HG02981 (cell line): Measurements from ENCODE around the gene IL10RA.
"Not testable (repeated sequence)": the region's sequence is repeated elsewhere in the genome, so short reads cannot be mapped to it uniquely, and the experiment has no call there.

ENCODE experiments used
- ATAC-seq: cut with Tn5 transposase; IDR thresholded peaks from one replicate; pipeline ENCODE4 v1.9.1; 2021; ENCODE audit warnings: mild to moderate bottlenecking, moderate library complexity; ENCODE audit not compliant: unreplicated experiment

Gene IL10RA

DNA sequence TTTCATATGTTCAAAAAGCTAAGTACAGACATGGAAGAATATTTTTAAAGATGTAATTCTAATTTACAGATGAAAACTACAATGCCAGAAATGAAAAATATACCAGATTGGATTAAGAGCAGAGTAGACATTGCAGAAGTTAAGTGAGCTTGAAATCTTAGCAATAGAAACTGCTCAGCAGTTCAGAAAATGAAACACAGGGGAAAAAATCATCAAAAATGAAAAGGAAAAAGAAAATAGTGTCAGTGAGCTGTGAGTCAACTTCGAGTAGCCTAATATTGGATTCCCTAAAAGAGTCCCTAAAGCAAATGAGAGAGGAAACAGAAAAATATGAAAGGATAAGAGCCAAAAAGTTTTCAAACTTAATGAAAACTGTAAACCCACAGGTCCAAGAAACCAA, 25.8 kb upstream of the IL10RA start:
- ATAC-seq, result no peak

DNA sequence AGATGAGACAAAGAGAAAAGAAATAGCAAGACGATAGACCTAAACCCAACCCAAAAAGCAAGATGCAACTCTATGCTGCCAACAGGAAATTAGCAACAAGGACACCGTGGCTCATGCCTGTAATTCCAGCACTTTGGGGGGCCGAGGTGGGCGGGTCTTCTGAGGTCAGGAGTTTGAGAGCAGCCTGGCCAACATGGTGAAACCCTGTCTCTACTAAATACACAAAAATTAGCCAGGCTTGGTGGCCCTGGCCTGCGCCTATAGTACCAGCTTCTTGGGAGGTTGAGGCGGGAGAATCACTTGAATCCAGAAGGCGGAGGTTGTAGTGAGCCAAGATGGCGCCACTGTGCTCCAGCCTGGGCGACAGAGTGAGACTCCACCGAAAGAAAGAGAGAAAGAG, 24.3 kb upstream of the IL10RA start:
- no peak for ATAC-seq

DNA sequence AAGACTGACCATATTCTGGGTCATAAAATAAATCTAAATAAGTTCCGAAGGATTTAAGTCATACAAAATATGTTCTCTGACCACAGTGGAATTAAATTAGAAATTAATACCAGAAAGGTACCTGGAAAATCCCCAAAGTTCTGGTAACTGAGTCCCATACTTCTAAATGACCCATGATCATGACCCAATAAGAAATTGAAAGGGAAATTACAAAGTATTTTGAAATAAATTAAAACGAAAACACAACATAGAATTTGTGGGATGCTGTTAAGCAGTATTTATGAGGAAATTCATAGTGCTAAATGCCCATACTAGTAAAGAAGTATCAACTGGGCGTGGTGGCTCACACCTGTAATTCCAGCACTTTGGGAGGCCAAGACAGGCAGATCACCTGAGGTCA, 23.4 kb upstream of the IL10RA start:
- ATAC-seq, result no peak

DNA sequence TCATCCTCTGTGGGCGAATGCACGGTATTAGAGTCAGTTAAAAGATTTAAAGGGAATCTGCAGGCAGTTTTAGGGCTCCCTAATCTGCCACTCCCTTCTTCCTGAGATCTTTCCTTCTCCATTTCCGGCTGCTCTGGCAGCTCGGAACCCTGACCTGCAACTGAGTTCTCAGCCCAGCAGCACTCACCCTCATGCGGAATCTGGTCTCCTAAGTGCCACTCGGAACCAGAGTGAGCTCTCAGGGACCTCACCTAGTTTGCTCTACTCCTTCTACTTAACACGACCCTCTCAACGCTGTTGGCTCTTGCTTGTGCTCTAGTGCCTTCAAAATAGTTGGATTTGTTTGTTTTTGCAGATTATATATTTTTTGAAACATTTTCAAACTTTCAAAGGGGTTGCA, 19.3 kb upstream of the IL10RA start:
- no peak for ATAC-seq

DNA sequence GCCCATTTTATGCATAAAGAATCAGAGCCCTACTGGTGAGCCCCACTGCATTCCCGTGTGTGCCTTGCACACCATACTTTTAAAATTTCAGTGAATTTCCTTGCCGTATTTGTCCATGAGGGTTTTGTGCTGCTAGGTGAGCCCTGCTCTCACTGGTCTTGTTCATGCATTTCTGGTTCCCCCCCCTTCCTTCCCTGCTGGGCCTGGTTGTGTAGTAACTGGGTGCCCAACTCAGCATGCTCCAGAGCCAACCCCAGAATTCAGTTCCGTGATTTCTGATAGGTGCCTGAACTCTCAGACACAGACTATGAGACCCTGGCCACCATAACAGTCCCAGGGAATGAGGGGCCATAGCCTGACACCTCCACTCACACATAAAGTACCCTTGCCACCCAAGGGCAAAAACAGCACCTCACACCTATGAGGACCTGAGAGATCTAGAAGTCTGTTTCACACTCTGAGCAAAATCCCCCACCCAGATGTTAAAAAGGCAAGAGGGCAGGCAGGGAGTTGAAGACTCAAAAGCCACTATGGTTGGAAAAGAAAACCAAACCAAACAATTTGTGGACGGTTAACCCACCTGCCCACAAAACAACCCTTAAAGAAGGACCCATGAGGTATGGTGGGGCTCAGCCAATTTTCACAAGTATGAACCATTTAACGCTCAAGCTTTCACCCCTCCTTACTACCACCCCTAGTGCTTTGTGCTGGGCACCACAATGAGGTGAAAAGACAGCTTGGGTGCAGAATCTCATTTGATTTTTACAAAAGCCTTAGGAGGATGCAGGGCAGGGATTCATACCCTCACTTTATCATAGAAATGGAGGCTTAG, 16.8 kb upstream of the IL10RA start:
- no peak for ATAC-seq

DNA sequence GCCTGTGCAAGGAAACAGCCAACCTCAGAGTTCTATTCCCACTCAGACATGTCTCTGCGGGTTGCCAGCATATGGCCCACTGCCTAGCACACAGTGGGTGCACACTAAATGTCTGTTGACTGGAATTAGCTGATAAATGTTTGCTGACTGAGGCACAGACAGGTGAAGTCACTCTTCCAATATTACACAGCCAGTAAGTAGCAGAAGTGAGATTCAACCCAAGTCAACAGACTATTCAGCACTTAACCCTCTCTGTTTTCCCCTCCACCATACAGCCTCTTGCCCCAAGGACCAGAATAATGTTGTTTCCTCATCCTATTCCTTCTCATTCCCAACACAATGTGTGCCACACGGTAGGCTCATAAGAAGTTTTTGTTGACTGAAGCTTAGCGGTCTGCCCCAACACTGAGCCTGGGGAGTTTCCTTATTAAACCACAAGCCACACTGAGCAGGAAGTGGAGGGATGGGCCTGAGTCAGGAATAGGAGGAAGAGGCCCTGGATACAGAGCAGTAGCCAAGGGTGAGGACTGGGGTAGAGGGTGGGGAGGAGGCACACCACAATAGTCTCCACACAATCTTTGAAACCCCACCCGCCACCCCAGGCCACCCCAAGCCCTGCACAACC, 15.7 kb upstream of the IL10RA start:
- ATAC-seq, result no peak

DNA sequence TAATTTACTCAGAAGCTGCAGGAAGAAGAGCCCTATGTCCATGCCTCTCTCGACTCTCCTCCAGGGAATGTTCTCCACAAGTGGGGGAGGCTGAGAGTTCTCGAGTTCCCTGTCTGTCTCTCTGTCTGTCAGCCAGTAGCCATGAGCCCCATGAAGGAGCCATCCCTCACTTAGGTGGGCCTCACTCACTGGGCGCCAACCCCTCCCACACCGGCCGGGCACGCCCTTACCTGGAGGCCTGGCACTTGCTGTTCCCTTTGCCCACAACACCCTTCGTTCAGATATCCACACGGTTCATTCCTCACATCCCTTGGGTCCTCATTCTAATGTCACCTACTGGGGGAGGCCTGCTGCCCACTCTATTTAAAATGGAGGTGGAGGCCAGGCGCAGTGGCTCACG, 14.2 kb upstream of the IL10RA start:
- ATAC-seq, result no peak

DNA sequence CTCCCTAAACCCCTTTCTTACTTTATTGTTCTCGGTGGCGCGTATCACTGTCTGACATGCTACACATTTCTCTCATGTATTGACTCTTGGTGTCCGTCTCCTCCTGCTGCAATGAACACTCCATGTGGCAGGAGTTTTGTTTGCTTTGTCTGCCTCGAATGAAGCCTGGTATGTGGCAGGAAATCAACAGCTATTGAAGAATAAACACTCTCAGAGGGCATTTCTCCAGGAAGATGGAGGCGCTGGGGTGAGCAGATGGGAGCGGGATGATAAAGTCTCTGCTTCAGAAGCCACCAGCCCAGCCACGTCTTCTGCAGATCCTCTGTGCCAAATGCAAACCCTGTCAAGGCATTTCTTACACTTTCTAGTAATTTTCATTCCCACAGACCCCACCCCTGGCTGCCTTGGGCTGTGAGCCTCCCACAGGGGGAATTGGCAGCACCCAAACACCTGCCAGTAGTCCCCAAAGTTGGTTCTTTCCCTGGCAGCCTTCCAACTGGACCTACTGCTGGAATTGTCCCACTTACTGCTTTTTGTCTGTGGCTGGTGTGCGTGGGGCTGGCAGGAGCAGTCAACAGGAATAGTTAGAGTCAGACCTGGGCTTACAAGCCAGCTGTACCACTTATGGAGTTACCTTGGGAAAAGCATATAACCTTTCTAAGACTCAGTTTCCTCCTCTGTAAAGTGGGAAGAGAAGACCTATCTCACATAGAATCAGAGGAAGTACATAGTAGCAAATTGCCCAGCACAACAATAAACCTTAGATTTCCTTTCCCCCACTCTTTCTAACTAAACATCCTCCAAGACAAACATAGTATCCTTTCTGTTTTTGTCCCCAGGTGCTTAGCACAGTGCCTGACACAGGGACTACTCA, 13.3 kb upstream of the IL10RA start:
- no peak for ATAC-seq

DNA sequence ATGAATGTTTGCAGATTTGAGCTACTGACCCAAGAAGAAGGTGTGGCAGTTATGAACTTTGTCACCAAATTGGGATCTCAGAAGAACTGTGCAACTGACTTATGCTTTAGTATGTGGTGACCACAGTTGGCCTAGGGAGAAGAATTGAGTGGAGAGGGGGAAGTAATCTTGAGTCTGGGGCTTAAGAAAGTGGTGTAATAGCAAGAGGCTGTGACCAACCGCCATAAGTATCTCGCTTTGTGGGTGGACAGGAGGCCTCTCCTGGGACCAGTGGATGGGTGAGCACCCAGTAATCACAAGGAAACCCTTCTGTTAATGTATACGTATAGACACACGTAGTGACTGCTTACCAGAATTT, 12.7 kb upstream of the IL10RA start:
- ATAC-seq, result no peak

DNA sequence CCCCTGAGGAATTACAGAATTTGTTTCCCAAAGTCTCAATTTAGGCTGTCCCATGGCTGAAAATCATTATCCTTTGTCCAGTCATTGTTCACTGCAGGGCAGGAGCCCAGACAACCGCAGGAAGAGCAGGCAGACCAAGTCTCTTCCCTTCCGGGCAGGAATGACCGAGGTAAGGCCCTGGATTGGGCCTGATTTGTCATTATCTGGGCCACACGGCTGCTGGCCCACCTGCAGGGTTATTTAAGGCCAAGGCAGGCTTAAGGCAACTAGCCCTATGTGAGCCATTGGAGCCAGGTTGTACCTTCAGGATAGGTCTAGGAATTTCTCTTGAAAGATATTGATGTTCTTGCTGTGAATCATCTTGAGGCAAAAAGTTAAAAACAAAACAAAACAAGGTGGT, 9.7 kb upstream of the IL10RA start:
- ATAC-seq, result no peak

DNA sequence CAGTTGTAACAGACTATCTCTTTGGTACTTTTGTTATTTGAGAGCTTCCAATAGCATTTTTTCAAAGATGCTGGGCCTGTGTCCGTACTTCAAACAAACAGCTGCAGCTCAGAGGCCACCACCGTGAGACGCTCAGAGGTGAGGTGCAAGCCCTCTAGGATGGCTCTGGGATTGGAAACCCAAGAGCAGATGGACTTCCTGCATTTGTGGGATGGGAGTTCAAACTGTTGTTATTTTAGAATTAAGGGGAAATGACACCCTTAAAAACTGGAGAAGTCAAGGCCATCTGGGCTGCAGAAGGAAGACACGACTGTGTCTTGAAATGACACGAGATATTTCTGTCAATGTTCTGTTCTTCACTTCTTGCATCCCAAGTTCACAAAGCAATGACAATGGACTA, 9.2 kb upstream of the IL10RA start:
- ATAC-seq, result no peak

DNA sequence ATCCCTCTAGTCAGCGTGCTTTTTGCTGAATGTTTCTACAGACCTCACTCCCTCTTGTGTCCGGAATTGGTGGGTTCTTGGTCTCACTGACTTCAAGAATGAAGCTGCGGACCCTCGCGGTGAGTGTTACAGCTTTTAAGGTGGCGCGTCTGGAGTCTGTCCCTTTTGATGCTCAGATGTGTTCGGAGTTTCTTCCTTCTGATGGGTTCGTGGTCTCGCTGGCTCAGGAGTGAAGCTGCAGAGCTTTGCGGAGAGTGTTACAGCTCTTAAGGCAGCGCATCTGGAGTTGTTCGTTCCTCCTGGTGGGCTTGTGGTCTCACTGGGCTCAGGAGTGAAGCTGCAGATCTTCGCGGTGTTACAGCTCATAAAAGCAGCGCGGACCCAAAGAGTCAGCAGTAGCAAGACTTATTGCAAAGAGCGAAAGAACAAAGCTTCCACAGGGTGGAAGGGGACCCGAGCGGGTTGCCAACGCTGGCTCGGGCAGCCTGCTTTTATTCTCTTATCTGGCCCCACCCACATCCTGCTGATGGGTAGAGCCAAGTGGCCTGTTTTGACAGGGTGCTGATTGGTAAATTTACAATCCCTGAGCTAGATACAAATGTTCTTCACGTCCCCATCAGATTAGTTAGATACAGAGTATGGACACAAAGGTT, 8.5 kb upstream of the IL10RA start:
- ATAC-seq, result not testable (repeated sequence)

DNA sequence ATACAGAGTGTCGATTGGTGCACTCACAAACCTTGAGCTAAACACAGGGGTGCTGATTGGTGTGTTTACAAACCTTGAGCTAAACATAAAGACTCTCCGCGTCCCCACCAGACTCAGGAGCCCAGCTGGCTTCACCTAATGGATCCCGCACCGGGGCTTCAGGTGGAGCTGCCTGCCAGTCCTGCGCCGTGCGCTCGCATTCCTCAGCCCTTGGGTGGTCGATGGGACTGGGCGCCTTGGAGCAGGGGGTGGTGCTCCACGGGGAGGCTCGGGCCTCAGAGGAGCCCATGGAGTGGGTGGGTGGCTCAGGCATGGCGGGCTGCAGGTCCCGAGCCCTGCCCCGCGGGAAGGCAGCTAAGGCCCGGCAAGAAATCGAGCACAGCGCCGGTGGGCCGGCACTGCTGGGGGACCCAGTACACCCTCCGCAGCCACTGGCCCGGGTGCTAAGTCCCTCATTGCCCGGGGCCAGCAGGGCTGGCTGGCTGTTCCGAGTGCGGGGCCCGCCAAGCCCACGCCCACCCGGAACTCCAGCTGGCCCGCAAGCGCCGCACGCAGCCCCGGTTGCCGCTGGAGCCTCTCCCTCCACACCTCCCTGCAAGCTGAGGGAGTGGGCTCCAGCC, 7.8 kb upstream of the IL10RA start:
- ATAC-seq, result not testable (repeated sequence)

DNA sequence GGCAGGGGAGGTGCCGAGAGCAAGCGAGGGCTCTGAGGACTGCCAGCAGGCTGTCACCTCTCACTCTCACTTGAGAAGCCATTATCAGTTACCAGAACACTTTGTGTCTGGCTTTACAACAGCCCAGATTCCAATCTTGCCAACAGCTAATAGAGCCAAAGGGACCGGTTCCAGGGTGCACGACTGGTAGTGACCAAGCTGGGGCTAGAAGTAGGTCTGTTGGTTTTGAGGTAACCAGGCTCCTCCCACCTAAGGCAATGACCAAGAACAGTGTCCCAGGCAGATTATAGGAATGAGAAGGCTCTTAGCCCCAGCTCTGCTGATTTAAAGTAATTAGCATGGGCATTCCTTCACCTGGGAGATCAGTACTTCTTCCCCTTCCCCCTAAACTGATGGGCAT, 7.2 kb upstream of the IL10RA start:
- no peak for ATAC-seq

DNA sequence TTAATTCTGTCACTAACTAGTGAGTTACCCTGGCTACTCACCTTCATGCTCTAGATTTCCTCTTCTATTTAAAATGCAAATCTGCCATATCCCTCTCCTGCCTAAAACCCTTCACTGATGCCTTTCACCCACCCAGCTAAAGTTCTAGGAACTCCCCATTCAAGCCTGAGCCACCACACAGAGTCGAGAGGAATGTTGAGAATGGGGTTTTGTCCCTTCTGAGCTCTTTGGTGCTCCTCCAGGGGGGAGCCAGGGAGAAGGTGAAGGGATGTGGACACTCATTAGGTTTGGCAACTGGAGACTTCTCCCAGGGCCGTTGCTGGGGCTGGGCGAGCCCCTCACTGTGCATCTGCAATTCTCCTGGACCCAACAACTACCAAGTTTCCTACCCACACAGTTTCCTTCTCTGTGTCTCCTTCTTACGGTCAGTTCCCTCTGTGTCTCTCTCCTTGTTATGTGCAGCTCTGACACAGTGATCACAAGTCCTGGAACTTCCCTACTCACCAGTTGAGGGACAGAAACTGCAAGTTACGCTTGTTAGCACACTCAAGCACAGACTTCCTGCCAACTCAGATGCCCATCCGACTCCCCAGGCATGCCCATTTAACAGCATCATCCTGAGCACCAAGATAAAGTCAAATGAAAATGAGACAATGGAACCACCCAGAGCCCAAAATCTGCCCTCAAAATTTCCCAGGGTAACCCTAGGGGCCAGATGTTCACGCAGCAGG, 6.5 kb upstream of the IL10RA start:
- ATAC-seq, result no peak

DNA sequence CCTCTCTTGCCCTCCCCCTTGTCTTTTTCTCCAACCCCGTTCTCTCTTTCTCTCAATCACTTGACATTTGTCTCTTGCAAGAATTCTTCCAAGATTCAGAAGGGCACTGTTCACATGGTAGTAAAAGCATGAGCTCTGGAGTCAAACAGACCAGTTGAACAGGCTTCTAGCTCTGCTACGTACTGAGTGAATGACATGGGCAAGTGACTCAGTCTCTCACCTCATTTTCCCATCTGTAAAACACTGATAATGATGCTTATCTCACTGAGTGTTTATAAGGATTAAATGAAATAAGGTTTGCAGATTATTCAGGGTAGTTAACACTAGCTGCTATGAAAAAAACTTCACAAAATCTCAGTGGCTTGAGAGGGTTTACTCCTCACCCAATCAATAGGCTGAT, 5.9 kb upstream of the IL10RA start:
- ATAC-seq, result no peak

DNA sequence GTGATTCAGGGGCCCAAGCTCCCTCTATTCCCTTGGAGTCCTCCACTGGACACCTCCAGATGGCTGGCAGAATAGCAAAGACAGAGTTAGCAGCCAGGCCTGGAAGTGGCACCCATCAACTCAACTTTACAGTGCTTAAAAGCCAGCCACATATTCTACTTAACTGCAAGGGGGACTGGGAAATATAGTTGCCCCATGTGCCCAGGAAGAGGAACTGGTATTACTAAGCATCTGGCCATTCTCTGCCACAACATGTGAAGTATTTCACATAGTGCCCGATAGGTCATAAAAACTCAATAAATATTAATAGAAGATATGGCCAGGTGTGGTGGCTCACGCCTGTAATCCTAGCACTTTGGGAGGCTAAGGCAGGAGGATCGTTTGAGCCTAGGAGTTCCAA, 5.5 kb upstream of the IL10RA start:
- no peak for ATAC-seq

DNA sequence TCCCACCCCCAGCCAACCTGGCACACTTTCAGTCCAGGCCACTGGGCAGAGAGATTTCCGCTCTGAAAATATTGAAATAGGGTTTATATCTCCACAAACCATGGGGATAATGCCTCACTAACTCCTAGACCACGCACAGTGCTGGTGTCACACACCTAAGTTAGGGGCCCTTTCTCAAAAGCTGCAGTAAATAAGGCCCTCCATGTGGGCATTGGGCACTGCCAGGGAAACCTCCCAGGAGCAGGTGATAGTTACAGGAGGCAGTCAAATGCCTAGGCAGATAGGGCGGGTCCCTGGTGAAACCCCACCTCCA, 3.1 kb upstream of the IL10RA start:
- ATAC-seq, result no peak

DNA sequence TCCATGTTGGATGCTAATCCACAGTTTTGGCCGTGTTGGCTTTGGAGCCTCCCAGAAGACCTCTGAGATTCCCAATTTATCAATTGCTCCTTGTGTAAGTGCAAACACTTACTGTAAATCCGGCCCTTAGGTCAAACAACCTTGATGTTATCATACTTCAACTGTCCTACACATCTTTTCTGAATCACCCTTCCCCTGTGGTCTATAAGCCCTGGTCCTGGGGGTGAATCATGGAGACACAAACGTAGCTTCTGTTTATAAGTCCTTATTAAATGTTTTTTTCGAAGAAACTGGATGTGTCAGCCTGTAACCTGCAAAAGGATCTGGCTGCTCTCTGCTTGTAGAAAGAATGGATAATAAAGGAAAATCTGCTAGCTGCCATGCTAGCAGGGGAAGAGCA, 1.7 kb upstream of the IL10RA start:
- ATAC-seq, result no peak

DNA sequence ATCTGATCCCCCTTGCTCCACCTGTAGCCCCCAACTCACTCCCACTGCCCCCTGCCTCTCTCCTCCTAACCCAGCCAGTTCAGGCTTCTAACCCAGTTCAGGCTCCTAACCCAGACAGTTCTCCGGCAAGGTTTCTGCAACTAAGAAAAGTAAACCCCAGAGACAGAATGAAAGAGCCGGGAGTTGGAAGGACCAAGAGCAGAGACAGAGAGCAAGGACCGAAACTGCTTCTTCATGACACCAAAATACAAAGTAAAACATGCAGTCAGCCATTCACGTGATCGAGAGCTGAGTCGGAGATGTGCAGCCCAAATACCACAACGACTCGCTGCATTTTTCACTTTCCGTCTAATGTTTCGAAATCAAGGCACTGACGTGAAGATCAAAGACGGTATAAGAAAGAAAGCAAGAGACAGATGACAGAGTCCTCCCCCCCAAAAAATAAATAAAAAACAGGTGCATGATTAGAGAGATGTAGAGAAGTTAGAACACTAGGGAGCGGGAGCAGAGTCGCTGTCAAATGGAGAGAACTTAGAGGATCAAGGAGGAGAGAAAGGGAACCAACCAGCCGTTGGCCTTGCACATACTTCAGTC, 884 bp downstream of the IL10RA start:
- peak; percentile 41 for ATAC-seq
